GM12878 (cell line): ENCODE data around the gene CHAD. TPM values are rescaled to one million over a fixed set of nuclear protein-coding genes. Genes with fewer than 3 reads are reported as not detected.

ENCODE experiments used
- ATF7 ChIP-seq: fragments of 450-650 bp; IDR thresholded peaks from 2 replicates; pipeline ENCODE4 v1.6.1; 2016; ENCODE audit warnings: low read depth, mild to moderate bottlenecking
- HCFC1 ChIP-seq: fragments of 150-350 bp; IDR thresholded peaks from 2 replicates; pipeline ENCODE4 v1.6.1; 2014; ENCODE audit warnings: low read length
- MTA2 ChIP-seq: fragments of 450-650 bp; IDR thresholded peaks from 2 replicates; pipeline ENCODE4 v1.6.1; 2016; ENCODE audit warnings: low read depth, mild to moderate bottlenecking, moderate library complexity
- MYC ChIP-seq: IDR thresholded peaks from 2 replicates; pipeline ENCODE4 v1.6.1; 2011; ENCODE audit warnings: mild to moderate bottlenecking, low read length, moderate library complexity, inconsistent platforms; ENCODE audit not compliant: insufficient read depth, insufficient replicate concordance, insufficient read length, severe bottlenecking
- NFYA ChIP-seq: IDR thresholded peaks from 2 replicates; pipeline ENCODE4 v1.6.1; 2011; ENCODE audit warnings: low read depth, mild to moderate bottlenecking, low read length, improper control_type of control experiment, borderline replicate concordance
- PAX5 ChIP-seq: IDR thresholded peaks from 2 replicates; pipeline ENCODE4 v1.6.1; 2011; ENCODE audit warnings: low read depth, low read length, borderline replicate concordance
- POLR2A ChIP-seq: IDR thresholded peaks from 2 replicates; pipeline ENCODE4 v1.6.1; 2011; ENCODE audit warnings: low read depth, mild to moderate bottlenecking, low read length
- TARDBP ChIP-seq: IDR thresholded peaks from 2 replicates; pipeline ENCODE4 v1.6.1; 2016; ENCODE audit warnings: borderline replicate concordance
- ZNF384 ChIP-seq: IDR thresholded peaks from 2 replicates; pipeline ENCODE4 v1.6.1; 2012; ENCODE audit warnings: low read depth, mild to moderate bottlenecking, low read length, improper control_type of control experiment, borderline replicate concordance
- polyA plus RNA-seq, 11 experiments: library from polyadenylated mRNA; depleted of rRNA in 4 of 11; unstranded in 6 of 11; stranded (reverse) in 5 of 11; fragments of >200 nt; fragmentation: Nextera tagmentation in 4 of 11; fragmentation: Illumina TruSeq in 1 of 11; extraction: Ambion mirVana in 4 of 11; extraction: Trizol in 1 of 11; gene quantifications; 1 replicate in 1 of 11; 2 replicates in 10 of 11; pipeline versions ENCODE4 v1.2.1 to v1.2.3, GENCODE V29; 2011 to 2016; ENCODE audit warnings: inconsistent platforms in 2 of 11, missing spikeins in 2 of 11, low read depth in 1 of 11
- total RNA-seq, 4 experiments: library from RNA; depleted of rRNA in 3 of 4; stranded (reverse); fragments of >200 nt in 3 of 4; fragmentation: Illumina TruSeq in 1 of 4; extraction: Trizol in 1 of 4; gene quantifications; 2 replicates each; pipeline versions ENCODE4 v1.2.1 to v1.2.3, GENCODE V29; 2013 to 2021
- TF ChIP-seq, protein P1 (sequence below): fragments of 450-650 bp; IDR thresholded peaks from 2 replicates; pipeline ENCODE4 v1.6.1; 2017; ENCODE audit warnings: borderline replicate concordance
- TF ChIP-seq, protein P2 (sequence below): fragments of 450-650 bp; formaldehyde crosslinking; IDR thresholded peaks from 2 replicates; pipeline ENCODE4 v1.4.0; 2020; ENCODE audit warnings: mild to moderate bottlenecking, moderate library complexity
- TF ChIP-seq, protein P3 (sequence below): IDR thresholded peaks from 2 replicates; pipeline ENCODE4 v1.6.1; 2012; ENCODE audit warnings: low read length, inconsistent platforms
- TF ChIP-seq, protein P4 (sequence below): fragments of 450-650 bp; IDR thresholded peaks from 2 replicates; pipeline ENCODE4 v1.6.1; 2014; ENCODE audit warnings: mild to moderate bottlenecking
- TF ChIP-seq, protein P5 (sequence below): IDR thresholded peaks from 2 replicates; pipeline ENCODE4 v1.6.1; 2011; ENCODE audit warnings: mild to moderate bottlenecking, low read depth, low read length, moderate library complexity; ENCODE audit not compliant: insufficient replicate concordance

The CHAD gene
- total and polyA plus RNA-seq, 10 of the 15 experiments (the other 5 are each of a cell fraction or from before 2014, with no cell fraction given): 0.06 TPM; not detected in 9

DNA sequence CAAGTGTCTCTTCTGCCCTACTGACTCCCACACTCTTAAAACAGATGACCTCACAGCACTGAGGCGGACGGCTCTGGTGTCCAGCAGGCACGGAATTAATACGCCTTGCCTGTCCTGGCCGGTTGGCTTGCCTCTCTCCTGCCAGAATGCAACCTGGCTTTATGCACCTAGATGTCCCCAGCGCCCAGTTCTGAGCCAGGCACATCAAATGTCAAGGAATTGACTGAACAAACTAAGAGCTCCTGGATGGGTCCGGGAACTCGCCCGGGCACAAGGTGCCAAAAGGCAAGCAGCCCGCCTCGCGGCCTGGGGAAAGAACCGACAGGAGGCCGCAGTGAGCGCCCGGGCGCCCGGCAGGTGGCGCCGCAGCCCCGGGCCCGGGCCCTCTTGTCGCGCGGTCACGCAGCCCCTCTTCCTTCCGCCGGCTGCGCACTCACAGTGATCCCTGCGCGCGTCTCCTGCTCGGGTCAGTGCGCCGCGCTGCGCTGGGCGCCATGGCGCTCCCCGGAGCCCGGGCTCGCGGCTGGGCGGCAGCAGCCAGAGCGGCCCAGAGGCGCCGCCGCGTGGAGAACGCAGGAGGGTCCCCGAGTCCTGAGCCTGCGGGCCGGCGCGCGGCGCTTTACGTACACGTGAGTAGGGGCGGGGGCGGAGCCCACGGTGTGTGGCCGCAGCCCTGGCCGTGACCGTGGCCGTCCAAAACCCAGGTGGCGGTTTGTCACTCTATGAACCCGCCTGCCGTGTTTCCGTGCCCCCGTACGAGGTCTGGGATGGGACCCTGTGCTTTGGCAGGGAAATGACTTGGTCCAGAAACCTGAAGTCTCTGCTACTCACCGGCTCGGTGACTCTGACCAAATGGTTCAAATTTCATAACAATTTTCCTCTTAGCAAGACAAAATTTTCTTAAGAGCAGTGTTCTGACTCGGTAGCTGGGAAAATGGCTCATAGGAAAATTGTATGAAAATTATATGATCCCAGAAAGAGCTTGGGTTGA lies 10.0 kb upstream of the CHAD start, which contains the start of gene RSAD1 (continued):
- TF ChIP-seq MYC (peak; percentile 65), ZNF384 (no peak), ATF7 (no peak; the same call in 1 of the 2 replicates), TARDBP (no peak), PAX5 (0 out of 2 replicates have a peak, but pooled peaks have one; percentile 71), HCFC1 (peak; percentile 57), POLR2A (peak; percentile 96), NFYA (no peak), MTA2 (no peak)
- TF ChIP-seq, protein P1, sequence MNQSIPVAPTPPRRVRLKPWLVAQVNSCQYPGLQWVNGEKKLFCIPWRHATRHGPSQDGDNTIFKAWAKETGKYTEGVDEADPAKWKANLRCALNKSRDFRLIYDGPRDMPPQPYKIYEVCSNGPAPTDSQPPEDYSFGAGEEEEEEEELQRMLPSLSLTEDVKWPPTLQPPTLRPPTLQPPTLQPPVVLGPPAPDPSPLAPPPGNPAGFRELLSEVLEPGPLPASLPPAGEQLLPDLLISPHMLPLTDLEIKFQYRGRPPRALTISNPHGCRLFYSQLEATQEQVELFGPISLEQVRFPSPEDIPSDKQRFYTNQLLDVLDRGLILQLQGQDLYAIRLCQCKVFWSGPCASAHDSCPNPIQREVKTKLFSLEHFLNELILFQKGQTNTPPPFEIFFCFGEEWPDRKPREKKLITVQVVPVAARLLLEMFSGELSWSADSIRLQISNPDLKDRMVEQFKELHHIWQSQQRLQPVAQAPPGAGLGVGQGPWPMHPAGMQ: no peak
- TF ChIP-seq, protein P2, sequence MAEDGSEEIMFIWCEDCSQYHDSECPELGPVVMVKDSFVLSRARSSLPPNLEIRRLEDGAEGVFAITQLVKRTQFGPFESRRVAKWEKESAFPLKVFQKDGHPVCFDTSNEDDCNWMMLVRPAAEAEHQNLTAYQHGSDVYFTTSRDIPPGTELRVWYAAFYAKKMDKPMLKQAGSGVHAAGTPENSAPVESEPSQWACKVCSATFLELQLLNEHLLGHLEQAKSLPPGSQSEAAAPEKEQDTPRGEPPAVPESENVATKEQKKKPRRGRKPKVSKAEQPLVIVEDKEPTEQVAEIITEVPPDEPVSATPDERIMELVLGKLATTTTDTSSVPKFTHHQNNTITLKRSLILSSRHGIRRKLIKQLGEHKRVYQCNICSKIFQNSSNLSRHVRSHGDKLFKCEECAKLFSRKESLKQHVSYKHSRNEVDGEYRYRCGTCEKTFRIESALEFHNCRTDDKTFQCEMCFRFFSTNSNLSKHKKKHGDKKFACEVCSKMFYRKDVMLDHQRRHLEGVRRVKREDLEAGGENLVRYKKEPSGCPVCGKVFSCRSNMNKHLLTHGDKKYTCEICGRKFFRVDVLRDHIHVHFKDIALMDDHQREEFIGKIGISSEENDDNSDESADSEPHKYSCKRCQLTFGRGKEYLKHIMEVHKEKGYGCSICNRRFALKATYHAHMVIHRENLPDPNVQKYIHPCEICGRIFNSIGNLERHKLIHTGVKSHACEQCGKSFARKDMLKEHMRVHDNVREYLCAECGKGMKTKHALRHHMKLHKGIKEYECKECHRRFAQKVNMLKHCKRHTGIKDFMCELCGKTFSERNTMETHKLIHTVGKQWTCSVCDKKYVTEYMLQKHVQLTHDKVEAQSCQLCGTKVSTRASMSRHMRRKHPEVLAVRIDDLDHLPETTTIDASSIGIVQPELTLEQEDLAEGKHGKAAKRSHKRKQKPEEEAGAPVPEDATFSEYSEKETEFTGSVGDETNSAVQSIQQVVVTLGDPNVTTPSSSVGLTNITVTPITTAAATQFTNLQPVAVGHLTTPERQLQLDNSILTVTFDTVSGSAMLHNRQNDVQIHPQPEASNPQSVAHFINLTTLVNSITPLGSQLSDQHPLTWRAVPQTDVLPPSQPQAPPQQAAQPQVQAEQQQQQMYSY (CRISPR knock-in tag): no peak
- TF ChIP-seq, protein P3, sequence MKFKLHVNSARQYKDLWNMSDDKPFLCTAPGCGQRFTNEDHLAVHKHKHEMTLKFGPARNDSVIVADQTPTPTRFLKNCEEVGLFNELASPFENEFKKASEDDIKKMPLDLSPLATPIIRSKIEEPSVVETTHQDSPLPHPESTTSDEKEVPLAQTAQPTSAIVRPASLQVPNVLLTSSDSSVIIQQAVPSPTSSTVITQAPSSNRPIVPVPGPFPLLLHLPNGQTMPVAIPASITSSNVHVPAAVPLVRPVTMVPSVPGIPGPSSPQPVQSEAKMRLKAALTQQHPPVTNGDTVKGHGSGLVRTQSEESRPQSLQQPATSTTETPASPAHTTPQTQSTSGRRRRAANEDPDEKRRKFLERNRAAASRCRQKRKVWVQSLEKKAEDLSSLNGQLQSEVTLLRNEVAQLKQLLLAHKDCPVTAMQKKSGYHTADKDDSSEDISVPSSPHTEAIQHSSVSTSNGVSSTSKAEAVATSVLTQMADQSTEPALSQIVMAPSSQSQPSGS: no peak
- TF ChIP-seq, protein P4, sequence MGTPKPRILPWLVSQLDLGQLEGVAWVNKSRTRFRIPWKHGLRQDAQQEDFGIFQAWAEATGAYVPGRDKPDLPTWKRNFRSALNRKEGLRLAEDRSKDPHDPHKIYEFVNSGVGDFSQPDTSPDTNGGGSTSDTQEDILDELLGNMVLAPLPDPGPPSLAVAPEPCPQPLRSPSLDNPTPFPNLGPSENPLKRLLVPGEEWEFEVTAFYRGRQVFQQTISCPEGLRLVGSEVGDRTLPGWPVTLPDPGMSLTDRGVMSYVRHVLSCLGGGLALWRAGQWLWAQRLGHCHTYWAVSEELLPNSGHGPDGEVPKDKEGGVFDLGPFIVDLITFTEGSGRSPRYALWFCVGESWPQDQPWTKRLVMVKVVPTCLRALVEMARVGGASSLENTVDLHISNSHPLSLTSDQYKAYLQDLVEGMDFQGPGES: peak; percentile 54; the same call in 1 of the 2 replicates
- TF ChIP-seq, protein P5, sequence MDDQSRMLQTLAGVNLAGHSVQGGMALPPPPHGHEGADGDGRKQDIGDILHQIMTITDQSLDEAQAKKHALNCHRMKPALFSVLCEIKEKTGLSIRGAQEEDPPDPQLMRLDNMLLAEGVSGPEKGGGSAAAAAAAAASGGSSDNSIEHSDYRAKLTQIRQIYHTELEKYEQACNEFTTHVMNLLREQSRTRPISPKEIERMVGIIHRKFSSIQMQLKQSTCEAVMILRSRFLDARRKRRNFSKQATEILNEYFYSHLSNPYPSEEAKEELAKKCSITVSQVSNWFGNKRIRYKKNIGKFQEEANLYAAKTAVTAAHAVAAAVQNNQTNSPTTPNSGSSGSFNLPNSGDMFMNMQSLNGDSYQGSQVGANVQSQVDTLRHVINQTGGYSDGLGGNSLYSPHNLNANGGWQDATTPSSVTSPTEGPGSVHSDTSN: no peak
